Stimulated activated CD8-positive, alpha-beta memory T cell treated with anti-CD3 and anti-CD28 coated beads, Interleukin-2, amount 100 ng/mL, for 48 hours (primary cell): Measurements from ENCODE around the gene ABCB11.
"Not testable (repeated sequence)": the region's sequence is repeated elsewhere in the genome, so short reads cannot be mapped to it uniquely, and the experiment has no call there.

ENCODE experiments used
- DNase-seq, 2 donors: peaks; one replicate each; pipeline ENCODE4 v3.0.0-alpha.2; 2020; ENCODE audit warnings: low read depth in 2 of 2

The ABCB11 gene

GRCh38 chr2:168890006-168890782 is 140.9 kb downstream of the ABCB11 start, which contains the start of gene SPC25:
Gene SPC25, minus strand, starts transcription at chr2:168890430. Its CDS starts 911 bp downstream, at chr2:168889519.
- DNase-seq = peak; percentile 72 to 83

- DNase-seq = no peak
These were observed 141.5 kb downstream of the ABCB11 start for GRCh38 chr2:168889635-168890005.

- no peak for DNase-seq
These were observed 146.1 kb downstream of the ABCB11 start for GRCh38 chr2:168884975-168885374.

GRCh38 chr2:168882163-168882562 is 149.0 kb downstream of the ABCB11 start:
- DNase-seq = not testable (repeated sequence)

- no peak for DNase-seq
These were observed 156.6 kb downstream of the ABCB11 start for GRCh38 chr2:168874368-168875054.

- not testable (repeated sequence) for DNase-seq
These were observed 160.3 kb downstream of the ABCB11 start for GRCh38 chr2:168870824-168871223.
